Spleen (tissue), 7 donors: ENCODE data around the gene ADD2.

ENCODE experiments used
- POLR2A ChIP-seq, 3 donors: fragments of 450-650 bp; IDR thresholded peaks; one replicate each; pipeline ENCODE4 v1.5.1; 2017; ENCODE audit warnings: antibody characterized with exemption in 3 of 3, mild to moderate bottlenecking in 1 of 3
- POLR2AphosphoS5 ChIP-seq, 3 donors: sonication (generic); formaldehyde crosslinking; IDR thresholded peaks; one replicate each; pipeline ENCODE4 v1.5.1; 2017; ENCODE audit warnings: antibody characterized with exemption in 3 of 3
- TF ChIP-seq, protein P1 (sequence below), 11 experiments: fragments of 200-600 bp in 7 of 11; fragments of 450-650 bp in 4 of 11; sonication (generic) in 4 of 11; IDR thresholded peaks in 8 of 11; conservative IDR thresholded peaks in 3 of 11; 1 replicate in 7 of 11; 2 replicates in 4 of 11; pipeline versions ENCODE4 v1.4.0 to v1.8.0; 2016 to 2021; ENCODE audit warnings: antibody characterized with exemption in 11 of 11, inconsistent platforms in 4 of 11, mild to moderate bottlenecking in 1 of 11
- donor health status: DM: no; HTN: no; CAD: no; lungs with moderate emphysema.
- donor health status: DM: no; HTN: no; CAD: no.
- donor health status: DM: no; HTN: no; CAD: no.

DNA sequence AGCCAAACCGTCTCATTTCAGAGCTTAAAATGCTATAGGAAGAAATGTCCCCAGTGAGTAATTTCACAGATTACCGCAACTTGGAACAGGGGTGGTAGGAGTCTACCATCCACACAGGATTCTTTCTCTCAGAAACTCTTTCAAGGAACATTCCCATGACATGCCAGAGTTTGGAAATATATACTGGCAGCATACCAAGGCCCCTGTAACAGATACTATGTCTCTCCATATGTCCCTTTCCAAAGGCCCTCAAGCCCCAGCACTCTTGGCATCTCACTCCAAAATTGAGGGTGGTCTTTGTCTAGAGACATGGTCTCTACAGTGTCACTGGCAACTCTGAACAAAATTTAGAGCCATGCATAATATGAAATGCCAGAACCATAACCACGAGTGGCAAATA, 11.5 kb upstream of the ADD2 start:
- TF ChIP-seq, protein P1, sequence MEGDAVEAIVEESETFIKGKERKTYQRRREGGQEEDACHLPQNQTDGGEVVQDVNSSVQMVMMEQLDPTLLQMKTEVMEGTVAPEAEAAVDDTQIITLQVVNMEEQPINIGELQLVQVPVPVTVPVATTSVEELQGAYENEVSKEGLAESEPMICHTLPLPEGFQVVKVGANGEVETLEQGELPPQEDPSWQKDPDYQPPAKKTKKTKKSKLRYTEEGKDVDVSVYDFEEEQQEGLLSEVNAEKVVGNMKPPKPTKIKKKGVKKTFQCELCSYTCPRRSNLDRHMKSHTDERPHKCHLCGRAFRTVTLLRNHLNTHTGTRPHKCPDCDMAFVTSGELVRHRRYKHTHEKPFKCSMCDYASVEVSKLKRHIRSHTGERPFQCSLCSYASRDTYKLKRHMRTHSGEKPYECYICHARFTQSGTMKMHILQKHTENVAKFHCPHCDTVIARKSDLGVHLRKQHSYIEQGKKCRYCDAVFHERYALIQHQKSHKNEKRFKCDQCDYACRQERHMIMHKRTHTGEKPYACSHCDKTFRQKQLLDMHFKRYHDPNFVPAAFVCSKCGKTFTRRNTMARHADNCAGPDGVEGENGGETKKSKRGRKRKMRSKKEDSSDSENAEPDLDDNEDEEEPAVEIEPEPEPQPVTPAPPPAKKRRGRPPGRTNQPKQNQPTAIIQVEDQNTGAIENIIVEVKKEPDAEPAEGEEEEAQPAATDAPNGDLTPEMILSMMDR (IDR thresholded peaks at IDR 0.05 in 8 of 11, conservative IDR thresholded peaks at IDR 0.05 in 3 of 11) = no peak
- TF ChIP-seq POLR2A (IDR thresholded peaks at IDR 0.05) = no peak
- TF ChIP-seq POLR2AphosphoS5 (IDR thresholded peaks at IDR 0.05) = no peak
